ENCODE data around the gene GPR42.

The GPR42 gene

GRCh38 chr19:35417713-35418534 lies 47.1 kb downstream of the GPR42 start:
- H3K4me3 ChIP-seq (ENCODE audit: low read length): no peak overlapping the region
- no peak for TF ChIP-seq CTCF (conservative IDR thresholded peaks at IDR 0.05; ENCODE audit: low read depth, low read length)
- DNase-seq (ENCODE audit: low read depth): no peak

- no peak overlapping the region for H3K4me3 ChIP-seq (ENCODE audit: low read length)
- no peak for TF ChIP-seq CTCF (conservative IDR thresholded peaks at IDR 0.05; ENCODE audit: low read depth, low read length)
- no peak for DNase-seq (ENCODE audit: low read depth)
These were observed 48.2 kb downstream of the GPR42 start for GRCh38 chr19:35419046-35419445.

- no peak overlapping the region for H3K4me3 ChIP-seq (ENCODE audit: low read length)
- DNase-seq (ENCODE audit: low read depth): no peak
- TF ChIP-seq CTCF (conservative IDR thresholded peaks at IDR 0.05; ENCODE audit: low read depth, low read length): no peak
These were observed 48.9 kb downstream of the GPR42 start for GRCh38 chr19:35419805-35420204.

GRCh38 chr19:35421362-35421761 lies 50.5 kb downstream of the GPR42 start:
- no peak overlapping the region for H3K4me3 ChIP-seq (ENCODE audit: low read length)
- DNase-seq (ENCODE audit: low read depth): no peak
- TF ChIP-seq CTCF (conservative IDR thresholded peaks at IDR 0.05; ENCODE audit: low read depth, low read length): no peak

Measured in retinal pigment epithelial cell (primary cell).